Activated B cell treated with CpG ODN at 0.5 μM for 24 hours (primary cell): Measurements from ENCODE around the gene GMFB. TPM values are rescaled to one million over a fixed set of nuclear protein-coding genes. Genes with fewer than 3 reads are reported as not detected.

Source experiments
- ATAC-seq: fragments of 200-7000 bp; cut with Tn5 transposase; one replicate; pipeline ENCODE4 v1.10.0; 2021; ENCODE audit warnings: low read depth, mild to moderate bottlenecking, moderate library complexity
- CTCF ChIA-PET: fragments of 350-600 bp; sonication (Branson Sonifier 250); formaldehyde crosslinking; loops from one replicate; lab custom pipeline; 2021; ENCODE audit warnings: antibody characterized with exemption; lab: Charles Lee
- POLR2A ChIA-PET: fragments of 350-600 bp; sonication (Branson Sonifier 250); formaldehyde crosslinking; loops from one replicate; lab custom pipeline; 2021; ENCODE audit warnings: antibody characterized with exemption; lab: Charles Lee
- DNase-seq: peaks from one replicate; pipeline ENCODE4 v3.0.0; 2022
- H3K27ac Mint-ChIP-seq: one replicate; pipeline ENCODE4 v1.8.0; 2020; ENCODE audit warnings: mixed read lengths
- H3K27me3 Mint-ChIP-seq: one replicate; pipeline ENCODE4 v1.8.0; 2021; ENCODE audit warnings: mixed read lengths
- H3K36me3 Mint-ChIP-seq: one replicate; pipeline ENCODE4 v1.8.0; 2021; ENCODE audit warnings: low read depth, mixed read lengths
- H3K4me1 Mint-ChIP-seq: one replicate; pipeline ENCODE4 v1.8.0; 2021; ENCODE audit warnings: mixed read lengths
- H3K4me3 Mint-ChIP-seq: one replicate; pipeline ENCODE4 v1.8.0; 2020; ENCODE audit warnings: mild to moderate bottlenecking, mixed read lengths
- H3K9me3 Mint-ChIP-seq: one replicate; pipeline ENCODE4 v1.8.0; 2020; ENCODE audit warnings: mixed read lengths
- CTCF ChIP-seq: fragments of 200-600 bp; IDR thresholded peaks from one replicate; pipeline ENCODE4 v1.8.0; 2022; ENCODE audit warnings: antibody characterized with exemption, mild to moderate bottlenecking
- intact Hi-C: fragments of 100-400 bp; cut with micrococcal nuclease; formaldehyde crosslinking; loops from one replicate; pipeline ENCODE4 v1.15.1; 2024
- total RNA-seq: library from RNA; stranded (reverse); gene quantifications from 2 replicates; pipeline ENCODE4 v1.2.3, GENCODE V29; 2022

The GMFB gene
- total RNA-seq, 1 donor from 2014 or later = 43.0 TPM

DNA sequence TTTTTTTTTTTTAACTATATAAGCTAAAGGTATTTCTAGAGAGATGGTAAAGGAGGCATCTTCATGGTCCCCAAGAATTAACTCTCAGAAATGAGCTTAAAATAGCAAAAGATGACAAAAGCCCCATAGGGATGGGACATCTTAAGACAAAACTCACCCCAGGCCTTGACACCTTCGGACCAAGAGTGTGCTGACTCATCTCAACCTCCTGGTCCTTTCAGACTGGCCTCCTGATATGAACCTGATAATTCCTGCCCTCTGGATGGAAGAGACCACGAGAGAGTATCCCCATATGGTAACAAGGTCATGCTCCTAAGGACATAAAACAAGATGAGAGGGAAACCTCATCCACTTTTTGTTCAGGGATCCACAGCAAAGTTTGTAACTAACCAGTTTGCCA lies 8.4 kb upstream of the GMFB start:
- no peaks in the 10 kb centered on the region for H3K4me1 Mint-ChIP-seq
- ATAC-seq = no peak
- no peaks in the 10 kb centered on the region for H3K9me3 Mint-ChIP-seq
- intact Hi-C loops = no loop called here
- ChIA-PET POLR2A (interaction anchor here (0.6 kb wide), 2 partner anchors 278 to 593 kb away, joined by 3 to 13 read pairs; no protein-coding TSS in a partner anchor), CTCF (no interaction called here)
- peaks cover 16% of the 10 kb centered on the region for H3K27me3 Mint-ChIP-seq
- no peaks in the 10 kb centered on the region for H3K36me3 Mint-ChIP-seq
- no peak overlapping the region for H3K27ac Mint-ChIP-seq
- no peak for DNase-seq
- H3K4me3 Mint-ChIP-seq = no peak overlapping the region
- TF ChIP-seq CTCF = no peak

GRCh38 chr14:54493293-54493692 lies 4.5 kb upstream of the GMFB start:
- H3K4me1 Mint-ChIP-seq = peaks cover 23% of the 10 kb centered on the region
- peaks cover 5% of the 10 kb centered on the region for H3K36me3 Mint-ChIP-seq
- ATAC-seq (no peak), DNase-seq (no peak)
- no peak for TF ChIP-seq CTCF
- no peak overlapping the region for H3K27ac Mint-ChIP-seq
- no peaks in the 10 kb centered on the region for H3K9me3 Mint-ChIP-seq
- ChIA-PET CTCF (no interaction called here), POLR2A (no interaction called here)
- H3K27me3 Mint-ChIP-seq = peaks cover 6% of the 10 kb centered on the region
- H3K4me3 Mint-ChIP-seq = no peak overlapping the region
- intact Hi-C loops = no loop called here

DNA sequence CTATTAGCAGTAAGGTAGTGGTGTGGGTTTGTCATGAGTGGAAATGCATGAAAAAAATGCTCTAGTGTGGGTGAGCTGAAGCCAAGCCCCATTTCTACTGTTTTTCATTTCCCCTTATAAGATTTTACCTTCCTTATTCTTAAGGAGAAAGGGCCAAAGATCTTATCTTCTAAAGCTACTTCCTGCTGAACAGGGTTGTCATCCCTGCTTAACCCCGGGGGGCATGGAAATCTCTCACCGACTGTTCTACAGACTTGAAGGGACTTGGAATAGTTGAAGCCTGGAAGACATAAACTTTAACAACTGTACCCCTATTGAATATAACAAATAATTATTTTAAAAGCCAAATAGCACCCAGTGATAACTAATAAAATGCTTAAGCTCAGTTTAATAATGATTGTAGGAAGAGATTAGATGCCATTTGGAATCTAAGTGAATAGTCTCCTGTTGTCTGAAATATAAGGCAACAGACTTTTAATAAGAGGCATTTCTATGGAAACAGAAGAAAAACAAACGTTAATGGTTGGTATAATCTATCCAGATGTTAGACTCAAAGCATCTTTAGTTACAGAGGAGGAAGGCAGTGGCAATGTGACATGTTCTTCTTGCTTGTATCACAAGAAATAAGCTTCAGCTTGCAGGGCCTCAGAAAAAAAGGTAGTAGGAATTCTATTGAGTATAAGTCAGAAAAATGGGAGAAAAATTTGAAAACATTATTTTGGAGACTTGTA lies 1.8 kb upstream of the GMFB start:
- H3K27me3 Mint-ChIP-seq = no peaks in the 10 kb centered on the region
- H3K9me3 Mint-ChIP-seq = no peaks in the 10 kb centered on the region
- CTCF ChIA-PET = no interaction called here
- intact Hi-C loops = no loop called here
- TF ChIP-seq CTCF = no peak
- peak overlapping the region; percentile 94 for H3K27ac Mint-ChIP-seq
- peaks cover 49% of the 10 kb centered on the region for H3K4me1 Mint-ChIP-seq
- POLR2A ChIA-PET = interaction anchor here (0.6 to 3.6 kb wide), 2 partner anchors 19 to 874 kb away, joined by 4 to 37 read pairs; partner anchors contain the start of gene CGRRF1
- peaks cover 12% of the 10 kb centered on the region for H3K36me3 Mint-ChIP-seq
- DNase-seq (no peak), ATAC-seq (no peak)
- H3K4me3 Mint-ChIP-seq = peak overlapping the region; percentile 6

DNA sequence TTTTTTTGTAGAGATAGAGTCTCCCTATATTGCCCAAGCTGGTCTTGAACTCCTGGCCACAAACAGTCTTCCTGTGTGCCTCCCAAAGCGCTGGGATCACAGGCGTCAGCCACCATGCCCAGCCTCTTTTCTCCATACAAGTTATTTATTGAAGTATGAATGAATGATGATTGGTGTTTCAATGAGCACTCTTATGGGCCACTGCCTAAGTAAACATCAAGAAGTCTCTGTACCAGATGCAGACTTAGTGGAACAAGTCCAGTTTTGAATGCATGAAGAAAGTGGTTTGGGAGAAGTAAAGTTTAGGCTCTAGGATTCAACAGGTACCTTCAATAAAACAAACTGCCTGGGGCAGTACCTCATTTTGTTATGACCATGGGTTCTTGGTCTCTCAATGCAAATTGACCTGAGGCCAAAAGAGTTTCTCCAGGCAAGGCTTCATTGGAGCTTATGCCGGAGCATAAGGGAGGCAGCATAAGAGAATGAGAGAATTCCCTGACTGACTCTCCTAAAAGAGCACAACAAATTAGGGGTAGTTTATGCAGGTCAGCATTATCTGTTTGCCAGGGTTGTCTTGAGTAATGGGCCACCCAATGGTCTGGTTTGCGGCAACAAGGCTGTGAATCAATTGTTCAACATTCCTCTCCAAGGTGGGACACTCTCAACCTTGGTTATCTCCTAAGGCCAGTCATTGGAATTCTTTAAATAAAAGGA lies 1.1 kb upstream of the GMFB start:
- no peaks in the 10 kb centered on the region for H3K9me3 Mint-ChIP-seq

More for the DNA sequence above, 1.1 kb upstream of the GMFB start:
- Mint-ChIP-seq H3K4me1 (peaks cover 56% of the 10 kb centered on the region), H3K36me3 (peaks cover 12% of the 10 kb centered on the region), H3K27ac (peak overlapping the region; percentile 94), H3K4me3 (peak overlapping the region; percentile 94), H3K27me3 (no peaks in the 10 kb centered on the region)
- POLR2A ChIA-PET = interaction anchor here (0.6 to 3.6 kb wide), 4 partner anchors 17 to 873 kb away, joined by 3 to 37 read pairs (median 6); partner anchors contain the start of gene CGRRF1
- ATAC-seq (no peak), DNase-seq (no peak)
- TF ChIP-seq CTCF = no peak
- intact Hi-C loops = loop anchor here (1.0 to 10.0 kb wide), 6 partner anchors 19 to 1935 kb away; partner anchors contain the start of genes CDKN3, CGRRF1, GPR137C and MAPK1IP1L
- CTCF ChIA-PET = no interaction called here
